GM19035 (cell line): ENCODE measurements around the gene IGFBPL1.

ENCODE experiments used
- ATAC-seq: cut with Tn5 transposase; IDR thresholded peaks from one replicate; pipeline ENCODE4 v1.9.1; 2021; ENCODE audit not compliant: unreplicated experiment

IGFBPL1 gene

DNA sequence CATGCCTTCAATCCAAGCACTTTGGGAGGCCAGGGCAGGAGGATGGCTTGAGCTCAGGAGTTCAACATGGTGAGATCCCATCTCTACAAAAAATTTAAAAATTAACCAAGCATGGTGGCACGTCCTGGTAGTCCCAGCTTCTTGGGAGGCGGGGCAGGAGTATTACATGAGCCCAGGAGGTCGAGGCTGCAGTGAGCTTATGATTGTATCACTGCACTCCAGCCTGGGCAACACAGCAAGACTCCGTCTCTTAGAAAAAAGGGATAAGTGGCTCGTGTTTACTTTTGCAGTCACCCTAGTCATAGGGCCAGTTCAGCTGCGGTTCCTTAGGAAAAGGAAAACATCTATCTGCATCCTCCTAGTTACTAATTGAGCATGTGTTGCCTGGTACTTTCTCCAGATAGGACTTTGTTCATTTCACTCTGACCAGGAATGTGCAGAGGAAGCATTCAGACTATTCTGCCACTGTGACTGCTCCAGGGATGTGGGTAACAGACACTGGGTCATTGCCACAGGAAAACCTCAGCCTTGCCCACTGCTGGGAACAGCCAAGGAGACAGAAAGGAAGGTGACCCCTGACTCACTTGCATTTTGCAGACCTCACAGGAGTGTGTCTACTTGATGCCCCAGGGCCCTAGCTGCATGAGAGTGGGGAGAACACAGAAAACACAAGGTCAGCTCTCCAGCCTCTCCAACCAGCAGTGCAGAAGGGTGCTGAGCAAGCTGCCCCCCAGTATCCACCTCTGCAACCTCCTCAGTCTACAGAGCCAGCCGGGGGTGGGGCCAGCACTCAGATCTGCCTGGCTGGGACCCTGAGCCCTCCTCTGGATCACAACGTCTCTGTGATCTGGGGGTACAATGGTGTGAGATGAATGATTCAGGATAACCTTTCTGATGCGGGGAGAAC lies 65.6 kb downstream of the IGFBPL1 start:
- ATAC-seq: no peak

- ATAC-seq: no peak
Observed at GRCh38 chr9:38357350-38358114, 66.7 kb downstream of the IGFBPL1 start.

GRCh38 chr9:38356851-38357250 lies 67.4 kb downstream of the IGFBPL1 start:
- ATAC-seq: no peak
